HG03520 (cell line): ENCODE measurements around the gene PCNA.

Experiments used
- ATAC-seq: cut with Tn5 transposase; IDR thresholded peaks from one replicate; pipeline ENCODE4 v1.9.1; 2021; ENCODE audit warnings: mild to moderate bottlenecking, moderate library complexity; ENCODE audit not compliant: unreplicated experiment

The PCNA gene

DNA sequence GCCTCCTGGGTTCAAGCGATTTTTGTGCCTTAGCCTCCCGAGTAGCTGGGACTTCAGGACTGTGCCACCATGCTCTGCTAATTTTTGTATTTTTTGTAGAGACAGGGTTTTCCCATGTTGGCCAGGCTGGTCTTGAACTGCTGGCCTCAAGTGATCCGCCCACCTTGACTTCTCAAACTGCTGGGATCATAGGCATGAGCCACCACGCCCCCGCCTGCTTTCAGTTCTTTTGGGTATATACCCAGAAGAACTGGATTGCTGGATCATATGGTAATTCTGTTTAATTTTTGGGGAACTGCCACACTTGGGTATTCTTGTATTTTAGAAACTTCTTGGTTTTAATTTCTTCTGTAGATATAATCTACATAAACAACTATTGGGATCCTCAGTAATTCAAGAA lies 24.1 kb upstream of the PCNA start:
- no peak for ATAC-seq

DNA sequence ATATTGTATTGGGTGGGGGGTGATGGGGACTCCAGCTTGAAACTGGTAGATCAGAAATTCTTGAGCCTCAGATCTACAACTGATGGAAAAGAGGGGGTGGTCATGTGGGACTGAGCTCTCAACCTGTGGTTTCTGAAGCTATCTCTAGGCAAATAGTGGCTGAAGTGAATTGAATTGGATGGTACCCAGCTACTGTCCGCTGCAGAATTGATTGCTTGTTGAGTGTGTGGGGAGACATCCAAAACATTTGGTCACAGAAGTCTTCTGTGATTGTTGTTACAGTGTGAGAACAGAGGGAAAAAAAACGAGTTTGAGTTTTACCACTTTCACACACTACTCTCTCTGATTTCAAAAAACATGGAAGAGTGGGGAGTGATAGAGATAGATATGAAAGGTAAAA lies 21.9 kb upstream of the PCNA start:
- no peak for ATAC-seq

DNA sequence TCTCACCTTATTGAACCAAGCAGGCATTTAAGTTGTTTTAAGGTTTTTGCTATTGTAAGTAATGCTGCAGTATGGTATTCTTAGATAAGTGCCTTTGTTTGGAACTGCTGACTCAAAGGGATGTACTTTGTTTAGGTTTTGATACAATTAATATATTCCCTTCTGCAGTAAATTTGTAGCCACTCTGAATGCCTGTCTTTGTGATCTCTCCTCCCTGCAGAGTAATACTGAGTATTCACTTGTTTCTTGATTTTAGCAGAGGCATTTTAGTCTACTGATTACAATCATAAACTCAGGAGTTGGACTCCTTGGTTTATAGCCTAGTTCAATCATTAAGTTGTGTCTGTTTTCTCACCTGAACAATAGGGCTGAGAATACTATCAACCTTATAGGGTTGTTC lies 20.4 kb upstream of the PCNA start:
- no peak for ATAC-seq

DNA sequence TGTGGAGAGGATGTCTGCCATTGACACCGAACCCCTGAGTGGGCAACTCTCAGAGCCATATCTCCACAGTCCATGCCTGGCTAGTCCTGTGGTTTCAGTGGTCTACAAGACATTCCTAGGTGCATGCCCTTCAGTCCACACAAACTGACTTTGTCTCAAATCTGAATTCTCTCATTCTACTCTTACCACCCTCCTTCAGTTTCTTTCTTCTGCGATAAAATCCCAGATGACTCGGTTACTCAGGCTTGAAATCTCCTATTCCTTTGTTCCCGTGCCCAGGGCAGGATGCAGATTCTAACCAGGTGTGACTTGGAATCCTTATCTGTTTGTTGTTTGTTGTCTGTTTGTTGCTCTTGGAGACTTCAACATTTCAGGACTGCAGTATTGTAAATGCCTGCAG lies 16.3 kb upstream of the PCNA start:
- no peak for ATAC-seq

DNA sequence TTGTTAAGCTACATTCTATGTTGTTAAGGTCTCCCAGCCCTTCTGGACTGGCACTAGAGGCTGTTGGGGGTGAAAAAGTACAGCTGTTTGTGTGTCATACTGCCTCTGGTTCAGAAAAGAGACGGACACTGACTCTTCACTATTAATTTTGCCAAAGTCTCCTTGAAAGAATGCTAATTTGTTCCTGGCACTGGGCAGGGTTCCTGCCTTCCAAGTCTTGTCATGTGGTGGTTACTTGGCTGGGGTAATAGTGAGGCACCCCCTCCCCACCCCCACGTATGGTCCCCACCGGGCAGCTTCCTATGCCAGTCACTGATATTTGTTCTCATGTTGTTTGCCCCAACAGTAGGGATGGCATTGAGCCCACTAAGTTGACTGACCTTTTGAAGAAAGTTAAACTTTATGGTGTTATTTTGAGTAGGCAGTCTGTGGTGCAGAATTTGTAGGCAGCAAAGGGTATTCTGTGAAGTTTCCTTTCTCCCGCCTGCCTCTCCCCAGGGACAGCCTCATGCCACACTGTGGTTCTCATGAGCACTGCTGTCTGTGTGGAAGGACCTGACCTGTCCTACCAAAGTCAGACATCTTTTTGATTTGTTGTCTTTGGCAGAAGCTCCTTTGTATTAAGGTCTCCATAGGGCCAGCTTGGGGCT lies 15.7 kb upstream of the PCNA start:
- no peak for ATAC-seq

DNA sequence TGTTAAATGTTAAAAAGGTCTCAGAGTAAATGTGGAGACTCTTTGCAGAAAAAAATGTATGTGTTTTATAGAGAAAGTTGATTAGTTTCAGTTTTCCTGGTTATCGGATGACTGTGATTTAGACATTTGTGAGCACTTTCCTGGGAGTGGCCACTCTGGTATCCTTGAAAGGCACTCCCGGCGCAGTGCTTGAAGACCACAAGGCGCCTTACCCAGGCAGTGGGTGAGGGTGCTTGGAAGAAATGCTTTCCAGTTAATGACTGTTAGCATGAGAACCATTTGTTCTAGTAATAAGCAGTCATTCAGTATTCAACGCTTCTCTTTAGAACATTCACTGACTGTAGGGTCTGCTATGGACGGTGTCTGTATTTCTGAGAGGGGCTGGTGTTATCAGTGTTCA lies 14.2 kb upstream of the PCNA start:
- ATAC-seq: no peak

DNA sequence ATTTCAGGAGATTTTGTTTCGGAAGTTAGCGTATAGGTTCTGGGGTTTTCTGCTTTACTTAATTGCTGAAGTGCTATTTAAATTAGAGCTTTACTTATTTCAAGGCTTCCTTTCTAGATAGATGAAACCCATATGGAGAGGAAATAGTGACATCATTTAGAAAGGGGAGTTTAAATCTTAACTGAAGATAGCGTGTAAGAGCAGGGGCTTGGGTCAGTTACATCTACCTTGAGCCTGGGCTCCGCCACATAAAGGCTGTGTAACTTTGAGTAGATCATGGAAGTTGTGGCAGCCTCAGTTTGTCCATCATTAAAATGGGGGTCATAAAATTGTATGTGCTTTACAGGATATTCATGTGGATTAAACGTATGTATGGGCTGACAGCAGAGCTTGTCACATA lies 11.7 kb upstream of the PCNA start:
- no peak for ATAC-seq

DNA sequence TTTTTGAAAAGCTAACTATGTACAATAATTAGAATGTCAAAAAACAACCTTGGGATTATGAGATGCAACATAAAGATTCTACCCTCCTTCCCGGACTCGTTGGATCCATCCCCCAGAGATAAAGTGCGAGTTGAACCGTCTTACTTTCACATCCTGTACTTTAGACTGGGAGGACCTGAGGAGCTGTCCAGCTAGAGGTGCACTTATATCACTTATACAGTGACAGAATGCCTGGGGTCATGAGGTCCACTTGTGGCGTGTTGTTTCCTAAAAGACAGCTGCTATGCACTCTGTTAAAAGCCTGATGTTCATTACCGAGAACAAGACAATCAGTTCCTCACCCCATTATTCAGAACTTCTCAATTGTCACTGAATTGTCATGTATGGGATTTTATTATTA lies 9.1 kb upstream of the PCNA start:
- no peak for ATAC-seq

DNA sequence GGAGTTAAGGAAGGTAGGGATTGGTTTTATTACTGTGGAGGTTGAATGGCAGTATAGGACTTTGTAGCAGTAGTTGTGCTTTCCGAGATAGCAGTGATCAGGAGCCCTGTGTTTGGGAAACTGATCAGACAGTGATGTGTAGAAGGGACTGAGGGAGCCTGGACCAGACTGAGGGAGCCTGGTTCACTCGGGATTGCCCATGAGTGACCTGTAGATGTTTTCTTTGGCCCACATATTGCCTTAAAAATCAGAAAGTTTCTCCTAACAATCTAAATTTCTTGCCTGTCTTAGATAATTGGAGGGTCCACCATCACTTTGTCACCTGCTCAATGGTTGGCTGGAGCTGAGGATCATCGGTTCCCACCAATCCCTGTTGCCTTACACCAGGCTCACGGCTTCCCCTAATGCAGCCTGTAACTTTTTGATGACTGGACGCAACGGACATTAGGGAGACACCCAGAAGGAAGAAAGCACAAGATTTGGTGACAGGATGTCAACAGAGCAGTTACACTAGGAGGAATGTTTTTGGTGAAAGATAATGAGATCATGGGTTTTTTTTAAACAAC lies 8.2 kb upstream of the PCNA start:
- ATAC-seq: no peak

DNA sequence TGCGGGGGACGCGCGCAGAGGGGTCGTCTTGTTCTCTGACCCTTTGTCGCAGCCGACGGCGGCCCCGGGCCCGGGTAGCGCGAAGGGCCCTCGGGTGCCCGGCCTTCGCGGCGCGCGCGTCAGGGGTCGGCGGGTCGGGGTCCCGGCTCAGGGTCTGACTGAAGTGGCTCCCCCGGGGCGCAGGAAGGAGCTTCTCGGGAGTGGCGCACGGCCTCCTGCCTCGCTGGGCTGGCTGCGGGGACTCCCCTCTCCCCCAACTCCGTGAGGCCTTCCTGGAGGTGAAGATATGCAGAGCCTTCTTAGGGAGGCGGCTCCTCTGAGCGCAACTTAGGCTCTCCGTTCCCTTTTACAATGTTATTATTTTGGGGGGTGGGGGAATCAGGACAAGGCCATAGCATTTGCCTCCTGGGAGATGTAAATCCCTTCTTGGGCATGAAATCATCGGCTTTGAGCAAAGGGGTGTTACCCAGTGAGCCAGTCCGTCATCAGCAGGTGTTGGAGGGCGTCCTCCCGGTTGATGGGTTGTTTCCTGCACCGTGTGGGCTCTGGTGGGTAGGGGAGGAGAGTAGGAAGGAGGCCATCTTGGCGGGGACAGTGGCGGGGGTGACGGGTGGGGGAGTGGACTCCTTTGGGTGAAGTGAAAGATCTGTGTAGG lies 7.6 kb upstream of the PCNA start:
- ATAC-seq: peak; percentile 25

DNA sequence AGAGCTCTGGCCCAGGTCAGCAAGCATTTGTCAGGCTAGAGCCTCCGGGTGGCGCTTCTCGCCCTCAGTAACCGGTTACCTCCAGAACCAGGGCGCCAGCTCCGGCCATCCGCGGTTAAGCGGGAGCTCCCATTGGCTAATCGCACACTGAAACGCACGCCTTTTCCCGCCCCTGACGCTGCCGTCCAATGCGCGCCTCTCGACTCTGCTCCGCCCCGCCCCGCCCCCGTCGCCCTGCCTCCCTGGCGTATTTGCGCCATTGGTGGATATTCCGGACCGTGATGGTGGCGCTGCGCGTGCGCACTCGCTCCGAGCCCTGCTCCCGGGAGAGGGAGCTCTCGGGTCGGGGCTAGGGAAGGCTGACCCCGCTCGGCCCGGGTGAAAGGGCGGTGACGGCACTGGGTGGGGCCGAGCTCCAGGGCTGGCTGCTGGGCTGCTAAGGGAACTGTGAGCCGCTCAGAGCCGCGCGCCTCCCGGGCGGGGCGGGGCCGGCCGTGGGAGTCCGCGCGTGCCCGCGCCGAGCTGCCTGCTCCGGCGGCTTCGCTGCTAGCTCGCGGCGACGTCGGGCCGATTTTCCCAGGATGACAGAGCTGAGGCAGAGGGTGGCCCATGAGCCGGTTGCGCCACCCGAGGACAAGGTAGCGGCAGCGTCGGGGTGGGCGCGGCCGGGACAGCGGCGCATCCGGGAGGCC lies 6.9 kb upstream of the PCNA start, which contains the start of gene CDS2:
CDS2 (plus strand) TSS at position 497 of the 692 bp plus-strand sequence; CDS start at position 582, 85 bp downstream.
- peak; percentile 80 for ATAC-seq

DNA sequence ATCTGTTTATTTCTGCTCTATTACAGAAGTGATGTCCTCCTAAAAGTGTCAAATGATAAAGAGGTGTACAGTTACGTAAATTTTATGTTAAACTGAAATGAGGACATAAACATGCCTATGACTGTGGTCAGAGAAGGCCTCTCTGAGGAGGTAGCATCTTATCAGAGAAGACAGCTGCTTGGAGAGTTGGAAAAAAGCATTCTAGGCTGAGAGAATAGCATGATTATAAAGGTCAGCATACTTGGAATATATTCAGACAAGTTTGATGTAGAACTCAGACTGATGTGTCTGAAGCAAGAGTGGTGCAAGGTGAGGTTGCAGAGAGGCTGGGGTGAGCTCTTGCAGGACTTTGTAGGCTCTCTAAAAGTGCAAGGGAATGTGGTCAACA lies 3.1 kb upstream of the PCNA start:
- ATAC-seq: no peak

DNA sequence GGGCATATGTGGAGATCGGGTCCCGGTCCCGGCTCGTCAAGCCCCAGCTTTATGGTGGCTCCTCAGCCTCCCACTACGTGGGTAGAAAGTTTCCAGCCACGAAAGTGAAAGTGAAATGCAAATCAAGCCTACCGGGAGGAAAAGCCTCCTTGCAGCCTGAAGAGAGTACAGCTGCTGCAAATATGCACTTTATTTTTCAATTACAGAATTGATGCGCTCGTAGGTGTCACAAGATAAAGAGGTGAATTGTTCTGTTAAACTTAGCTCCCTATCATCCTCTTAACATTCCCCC lies 373 bp upstream of the PCNA start:
- ATAC-seq: no peak

DNA sequence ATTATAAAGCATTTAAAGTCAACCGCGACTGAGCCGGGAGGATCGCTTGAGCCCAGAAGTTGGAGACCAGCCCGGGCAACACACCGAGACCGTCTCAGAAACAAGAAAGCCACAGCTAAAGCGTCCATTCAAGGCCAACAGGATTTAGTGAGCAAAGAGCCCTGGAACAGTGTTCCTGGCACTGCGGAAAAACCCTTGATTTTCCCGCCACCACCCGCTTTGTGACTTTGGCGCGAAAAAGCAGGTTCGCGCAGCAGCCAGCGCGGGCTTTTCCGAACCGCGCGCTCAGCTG lies 669 bp downstream of the PCNA start:
- ATAC-seq: no peak

DNA sequence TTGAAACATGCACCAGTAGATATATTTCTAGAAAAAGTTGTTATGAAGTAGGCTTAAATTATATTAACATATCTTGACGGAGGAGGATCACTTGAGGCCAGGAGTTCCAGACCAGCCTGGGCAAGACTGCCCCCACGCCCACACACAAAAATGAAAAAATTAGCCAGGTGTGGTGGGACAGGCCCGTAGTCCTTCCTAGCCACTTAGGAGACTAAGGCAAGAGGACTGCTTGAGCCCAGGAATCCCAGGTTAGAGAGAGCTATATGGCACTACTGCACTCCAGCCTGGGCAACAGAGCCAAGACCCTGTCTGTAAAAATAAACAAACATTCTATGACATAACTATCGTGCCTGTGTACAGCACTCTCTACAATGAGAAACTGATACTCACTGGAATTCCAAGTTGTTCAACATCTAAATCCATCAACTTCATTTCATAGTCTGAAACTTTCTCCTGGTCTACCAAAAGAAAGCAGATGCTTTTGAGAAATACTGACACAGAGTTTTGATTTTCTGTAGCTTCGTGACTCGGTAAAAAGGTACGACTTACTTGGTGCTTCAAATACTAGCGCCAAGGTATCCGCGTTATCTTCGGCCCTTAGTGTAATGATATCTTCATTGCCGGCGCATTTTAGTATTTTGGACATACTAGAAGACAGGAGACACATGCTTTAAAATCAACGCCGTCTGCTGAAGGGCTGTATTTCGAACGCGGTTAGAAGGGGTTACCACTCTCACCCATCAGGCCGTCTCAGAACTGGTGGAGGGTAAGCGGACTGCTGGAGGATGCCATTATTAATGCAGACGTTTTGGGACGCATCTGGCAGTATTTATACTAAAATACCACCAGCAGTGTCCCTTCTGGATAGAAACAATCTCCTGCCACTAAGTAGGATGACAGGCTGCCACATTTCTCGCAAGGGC lies 1.3 kb downstream of the PCNA start:
- ATAC-seq: no peak

DNA sequence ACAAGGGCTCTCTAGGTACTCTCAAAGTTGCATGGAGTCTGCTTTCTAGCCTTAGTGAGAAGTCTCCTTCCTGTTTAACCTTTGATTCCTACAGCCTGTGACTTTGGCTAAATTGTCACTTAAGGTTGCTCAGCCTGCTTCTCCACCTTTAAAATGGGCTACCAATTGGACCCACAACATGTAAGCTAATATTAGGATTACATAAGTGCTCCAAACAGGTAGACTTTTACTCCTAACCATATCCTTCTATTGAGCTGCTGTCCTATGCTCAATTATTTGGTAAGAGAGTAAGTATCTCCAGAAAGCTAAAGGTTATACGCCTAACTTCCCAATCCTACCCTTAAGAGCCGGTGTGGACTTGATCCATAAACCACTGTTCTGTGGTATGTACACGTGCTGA lies 2.9 kb downstream of the PCNA start:
- no peak for ATAC-seq

DNA sequence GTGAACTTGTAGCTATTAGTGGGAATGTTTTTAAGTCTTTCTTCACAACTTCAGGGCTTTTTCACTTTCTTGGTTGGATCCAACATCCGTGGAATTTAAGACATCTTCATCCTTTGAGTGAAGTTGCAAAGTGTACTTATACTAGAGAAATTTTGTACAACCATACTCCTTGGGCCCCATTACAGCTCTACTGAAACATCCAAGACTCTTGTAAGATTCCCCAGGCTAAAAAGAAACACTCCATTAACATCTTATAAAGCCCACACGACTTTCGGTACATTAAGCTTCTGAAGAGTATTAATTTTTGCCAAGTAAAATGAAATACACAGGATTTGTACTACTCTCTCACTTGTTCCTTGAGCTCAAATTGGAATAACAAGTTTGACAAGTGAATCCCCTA lies 5.4 kb downstream of the PCNA start:
- ATAC-seq: no peak

DNA sequence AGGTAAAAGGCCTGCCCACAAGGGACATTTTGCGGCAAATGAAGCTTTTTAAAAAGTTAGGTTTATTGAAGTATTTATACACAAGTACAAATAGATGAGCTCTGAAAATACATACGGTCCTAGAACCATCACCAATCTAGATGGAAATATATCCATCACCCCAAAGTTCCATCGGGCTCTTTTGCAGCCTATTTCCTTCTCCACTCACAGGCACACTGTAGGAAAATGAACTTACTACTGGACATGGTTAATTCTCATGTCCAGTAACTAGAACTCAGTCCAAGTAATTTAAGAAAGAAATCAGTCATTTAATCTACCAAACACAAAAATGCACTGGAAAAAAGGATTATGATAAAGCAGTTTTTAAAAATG lies 6.2 kb downstream of the PCNA start:
- no peak for ATAC-seq

DNA sequence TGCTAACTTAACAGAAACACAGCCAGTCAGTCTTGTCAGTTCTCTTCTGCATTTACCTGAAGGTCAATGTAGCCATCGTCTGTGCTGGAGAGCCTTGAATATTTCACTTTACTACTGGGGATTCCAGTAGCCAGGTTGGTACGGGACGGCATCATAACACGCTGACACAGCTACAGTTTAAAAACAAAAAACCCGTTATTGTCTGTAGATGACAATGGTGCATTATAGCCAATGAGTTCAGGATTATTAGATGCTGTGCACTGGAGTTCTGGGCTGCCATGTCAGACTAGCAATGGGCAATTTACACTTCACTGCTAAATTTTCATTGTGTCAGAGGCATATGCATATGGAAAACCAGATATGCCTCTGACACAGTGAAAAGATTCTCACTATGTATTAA lies 10.5 kb downstream of the PCNA start:
- no peak for ATAC-seq

DNA sequence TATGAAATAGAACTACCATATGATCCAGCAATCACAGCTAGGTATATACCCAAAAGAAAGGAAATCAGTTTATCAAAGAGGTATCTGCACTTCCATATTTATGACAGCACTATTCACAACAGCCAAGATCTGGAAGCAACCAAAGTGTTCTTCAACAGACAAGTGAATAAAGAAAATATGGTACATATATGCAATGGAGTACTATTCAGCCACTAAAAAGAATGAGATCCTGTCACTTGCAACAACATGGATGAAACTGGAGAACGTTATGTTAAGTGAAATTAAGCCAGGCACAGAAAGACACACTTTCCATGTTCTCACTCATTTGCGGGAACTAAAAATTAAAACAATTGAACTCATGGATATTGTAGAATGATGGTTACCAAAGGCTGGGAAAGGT lies 15.3 kb downstream of the PCNA start:
- ATAC-seq: no peak

DNA sequence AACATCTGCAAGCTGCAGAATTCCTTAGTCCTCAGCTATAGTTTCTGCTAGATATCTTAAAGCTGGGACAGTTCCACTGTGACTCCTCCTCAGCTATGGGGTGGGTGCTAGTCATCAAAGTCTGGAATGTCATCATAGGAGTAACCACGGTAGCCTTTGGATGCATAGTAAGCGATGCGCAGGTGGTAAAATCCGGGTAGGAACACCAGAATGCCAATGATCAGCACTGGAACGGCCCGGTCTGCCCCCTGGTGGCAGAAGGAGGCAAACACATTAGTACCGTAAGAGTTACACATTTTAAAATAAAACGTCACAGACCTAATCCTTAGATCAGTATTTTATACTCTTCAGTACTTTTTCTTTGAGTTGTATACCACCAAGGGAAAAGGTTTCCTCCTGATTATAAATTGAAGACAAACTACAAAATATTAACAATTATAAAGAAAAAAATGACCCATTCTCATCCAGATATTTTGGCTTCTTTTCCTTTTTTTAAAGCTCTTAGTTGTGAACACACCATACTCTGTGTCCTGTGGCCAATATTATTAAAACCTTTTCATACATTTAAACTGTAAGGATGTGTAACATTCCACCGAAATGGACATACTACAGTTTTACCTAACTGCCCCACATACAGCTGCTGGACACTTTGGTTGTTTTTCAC lies 18.9 kb downstream of the PCNA start:
- ATAC-seq: peak; percentile 64
